ENCODE measurements around the gene RFFL.
"Not testable (repeated sequence)": the region's sequence is repeated elsewhere in the genome, so short reads cannot be mapped to it uniquely, and the experiment has no call there.

Gene RFFL

GRCh38 chr17:35038453-35038852, 25.1 kb downstream of the RFFL start:
- no peak overlapping the region for H3K9ac ChIP-seq
- TF ChIP-seq CTCF (conservative IDR thresholded peaks at IDR 0.05; ENCODE audit: low read depth, low read length) = no peak
- H3K36me3 ChIP-seq (ENCODE audit: insufficient read depth) = no peaks in the 10 kb centered on the region
- H4K20me1 ChIP-seq (ENCODE audit: insufficient read depth) = no peaks in the 10 kb centered on the region
- H3K4me1 ChIP-seq (ENCODE audit: low read depth, poor library complexity, severe bottlenecking) = peaks cover 15% of the 10 kb centered on the region
- no peak overlapping the region for H3K4me3 ChIP-seq (IDR thresholded peaks at IDR 0.05; ENCODE audit: insufficient read depth, low read depth, low read length)
- no peaks in the 10 kb centered on the region for H3K27me3 ChIP-seq (ENCODE audit: insufficient read depth, low read depth)
- H3K79me2 ChIP-seq (ENCODE audit: insufficient read depth, low read depth) = no peaks in the 10 kb centered on the region
- H3K4me2 ChIP-seq = no peak overlapping the region
- no peak overlapping the region for H3K27ac ChIP-seq
- H2AFZ ChIP-seq (ENCODE audit: low read depth) = no peak overlapping the region

- H3K79me2 ChIP-seq (ENCODE audit: insufficient read depth, low read depth) = no peaks in the 10 kb centered on the region
- H3K36me3 ChIP-seq (ENCODE audit: insufficient read depth) = no peaks in the 10 kb centered on the region
- H2AFZ ChIP-seq (ENCODE audit: low read depth) = no peak overlapping the region
- TF ChIP-seq CTCF (conservative IDR thresholded peaks at IDR 0.05; ENCODE audit: low read depth, low read length) = no peak
- peaks cover 7% of the 10 kb centered on the region for H3K4me1 ChIP-seq (ENCODE audit: low read depth, poor library complexity, severe bottlenecking)
- no peaks in the 10 kb centered on the region for H4K20me1 ChIP-seq (ENCODE audit: insufficient read depth)
- no peak overlapping the region for H3K4me3 ChIP-seq (IDR thresholded peaks at IDR 0.05; ENCODE audit: insufficient read depth, low read depth, low read length)
- H3K9ac ChIP-seq = no peak overlapping the region
- no peak overlapping the region for H3K4me2 ChIP-seq
- no peaks in the 10 kb centered on the region for H3K27me3 ChIP-seq (ENCODE audit: insufficient read depth, low read depth)
- no peak overlapping the region for H3K27ac ChIP-seq
Observed at GRCh38 chr17:35030780-35031179, 32.7 kb downstream of the RFFL start.

GRCh38 chr17:35028531-35029262, 34.8 kb downstream of the RFFL start:
- no peaks in the 10 kb centered on the region for H4K20me1 ChIP-seq (ENCODE audit: insufficient read depth)
- no peak overlapping the region for H3K27ac ChIP-seq
- no peak overlapping the region for H3K9ac ChIP-seq
- H3K79me2 ChIP-seq (ENCODE audit: insufficient read depth, low read depth) = no peaks in the 10 kb centered on the region
- no peak overlapping the region for H3K4me2 ChIP-seq
- H3K4me3 ChIP-seq (IDR thresholded peaks at IDR 0.05; ENCODE audit: insufficient read depth, low read depth, low read length) = no peak overlapping the region
- H3K27me3 ChIP-seq (ENCODE audit: insufficient read depth, low read depth) = no peaks in the 10 kb centered on the region
- peaks cover 7% of the 10 kb centered on the region for H3K4me1 ChIP-seq (ENCODE audit: low read depth, poor library complexity, severe bottlenecking)
- no peaks in the 10 kb centered on the region for H3K36me3 ChIP-seq (ENCODE audit: insufficient read depth)
- no peak overlapping the region for H2AFZ ChIP-seq (ENCODE audit: low read depth)
- no peak for TF ChIP-seq CTCF (conservative IDR thresholded peaks at IDR 0.05; ENCODE audit: low read depth, low read length)

- not testable (repeated sequence) for H4K20me1 ChIP-seq (ENCODE audit: insufficient read depth); H3K27me3 ChIP-seq (ENCODE audit: insufficient read depth, low read depth); H3K4me2 ChIP-seq; H3K9ac ChIP-seq; H3K27ac ChIP-seq; H3K79me2 ChIP-seq (ENCODE audit: insufficient read depth, low read depth); H2AFZ ChIP-seq (ENCODE audit: low read depth); H3K4me3 ChIP-seq (IDR thresholded peaks at IDR 0.05; ENCODE audit: insufficient read depth, low read depth, low read length); H3K4me1 ChIP-seq (ENCODE audit: low read depth, poor library complexity, severe bottlenecking); H3K36me3 ChIP-seq (ENCODE audit: insufficient read depth)
Observed at GRCh38 chr17:35028097-35028496, 35.4 kb downstream of the RFFL start.

- Histone ChIP-seq H3K4me1 (ENCODE audit: low read depth, poor library complexity, severe bottlenecking) (peaks cover 3% of the 10 kb centered on the region), H3K27ac (no peak overlapping the region), H3K4me2 (no peak overlapping the region), H3K4me3 (IDR thresholded peaks at IDR 0.05; ENCODE audit: insufficient read depth, low read depth, low read length) (no peak overlapping the region), H2AFZ (ENCODE audit: low read depth) (no peak overlapping the region), H3K27me3 (ENCODE audit: insufficient read depth, low read depth) (no peaks in the 10 kb centered on the region), H3K79me2 (ENCODE audit: insufficient read depth, low read depth) (no peaks in the 10 kb centered on the region), H3K9ac (no peak overlapping the region), H4K20me1 (ENCODE audit: insufficient read depth) (no peaks in the 10 kb centered on the region), H3K36me3 (ENCODE audit: insufficient read depth) (no peaks in the 10 kb centered on the region)
- no peak for TF ChIP-seq CTCF (conservative IDR thresholded peaks at IDR 0.05; ENCODE audit: low read depth, low read length)
Observed at GRCh38 chr17:35025541-35025940, 38.0 kb downstream of the RFFL start.
